H1 (cell line): ENCODE data around the gene VSTM2L. TPM values are rescaled to one million over a fixed set of nuclear protein-coding genes. Genes with fewer than 3 reads are reported as not detected.
A peak's percentile ranks its signal among the peaks of the same experiment; 100 is the strongest.

Experiments used
- CTCF ChIA-PET: fragments of 300-600 bp; sonication (Branson Sonifier 250); formaldehyde crosslinking; loops from one replicate; lab custom pipeline; 2021; ENCODE audit not compliant: partially characterized antibody; lab: Charles Lee
- POLR2A ChIA-PET: fragments of 300-600 bp; sonication (Branson Sonifier 250); formaldehyde crosslinking; loops from one replicate; lab custom pipeline; 2021; ENCODE audit warnings: inconsistent platforms; ENCODE audit not compliant: partially characterized antibody; lab: Charles Lee
- DNase-seq, 2 experiments: peaks; one replicate each; pipeline versions ENCODE4 v3.0.0 to v3.0.0-alpha.2; 2010 to 2022; ENCODE audit warnings: low spot score in 2 of 2, low read depth in 1 of 2, mixed read lengths in 1 of 2
- FAIRE-seq: peaks from 2 replicates; lab custom pipeline; 2011; peaks lifted over from hg19 to GRCh38; lab: Jason Lieb, UNC
- H2AFZ ChIP-seq: 2 replicates; pipeline ENCODE4 v1.8.1; 2012; ENCODE audit warnings: low read length, inconsistent platforms
- H2AK5ac ChIP-seq: 2 replicates; pipeline ENCODE4 v1.6.1; 2013; ENCODE audit warnings: low read depth, low read length
- H2BK120ac ChIP-seq: replicated peaks from 2 replicates; pipeline ENCODE3; 2013; ENCODE audit warnings: low read depth, low read length, inconsistent platforms
- H2BK12ac ChIP-seq: 2 replicates; pipeline ENCODE4 v1.6.1; 2013; ENCODE audit warnings: low read depth, low read length
- H2BK15ac ChIP-seq: 2 replicates; pipeline ENCODE4 v1.6.1; 2013; ENCODE audit warnings: low read length
- H2BK20ac ChIP-seq: 2 replicates; pipeline ENCODE4 v1.6.1; 2013; ENCODE audit warnings: low read length
- H2BK5ac ChIP-seq: 2 replicates; pipeline ENCODE4 v1.6.1; 2013; ENCODE audit warnings: low read depth, low read length
- H3K14ac ChIP-seq: 2 replicates; pipeline ENCODE4 v1.6.1; 2013; ENCODE audit warnings: inconsistent platforms; ENCODE audit not compliant: insufficient read length
- H3K18ac ChIP-seq: 2 replicates; pipeline ENCODE4 v1.6.1; 2013; ENCODE audit warnings: low read length; ENCODE audit errors: extremely low read depth
- H3K23ac ChIP-seq: 2 replicates; pipeline ENCODE4 v1.6.1; 2013; ENCODE audit warnings: inconsistent platforms; ENCODE audit not compliant: insufficient read length
- H3K23me2 ChIP-seq: 2 replicates; pipeline ENCODE4 v1.6.1; 2013; ENCODE audit warnings: low read depth, low read length
- H3K27ac ChIP-seq: 2 replicates; pipeline ENCODE4 v1.6.1; 2011; ENCODE audit warnings: low read depth, low read length, inconsistent platforms
- H3K27me3 ChIP-seq, 4 experiments: replicated peaks in 1 of 4; 1 replicate in 1 of 4; 2 replicates in 3 of 4; pipeline versions ENCODE4 v1.6.1 to v1.8.1; 2011 to 2013; ENCODE audit warnings: low read length in 3 of 4, mild to moderate bottlenecking in 3 of 4, inconsistent platforms in 2 of 4, mixed read lengths in 2 of 4, moderate library complexity in 1 of 4; ENCODE audit not compliant: control insufficient read depth in 3 of 4, insufficient read depth in 3 of 4; ENCODE audit errors: extremely low read depth in 1 of 4
- H3K36me3 ChIP-seq, 4 experiments: 2 replicates each; pipeline versions ENCODE4 v1.6.1 to v1.8.1; 2011 to 2013; ENCODE audit warnings: mild to moderate bottlenecking in 4 of 4, low read length in 3 of 4, moderate library complexity in 2 of 4, control low read depth in 1 of 4, inconsistent platforms in 1 of 4; ENCODE audit not compliant: insufficient read depth in 4 of 4, control insufficient read depth in 2 of 4
- H3K4ac ChIP-seq: replicated peaks from 2 replicates; pipeline ENCODE3; 2013; ENCODE audit warnings: low read length, low read depth, mixed read lengths, inconsistent platforms; ENCODE audit not compliant: insufficient read length
- H3K4me1 ChIP-seq, 4 experiments: replicated peaks in 1 of 4; 1 replicate in 1 of 4; 2 replicates in 3 of 4; pipeline versions ENCODE4 v1.6.1 to v1.8.1; 2011 to 2013; ENCODE audit warnings: low read length in 3 of 4, inconsistent platforms in 2 of 4, mixed read lengths in 1 of 4; ENCODE audit not compliant: insufficient read depth in 4 of 4, control insufficient read depth in 3 of 4
- H3K4me2 ChIP-seq, 2 experiments: 2 replicates each; pipeline versions ENCODE4 v1.6.1 to v1.8.1; 2011 to 2013; ENCODE audit warnings: low read depth in 2 of 2, low read length in 2 of 2, control low read depth in 1 of 2, inconsistent platforms in 1 of 2, mild to moderate bottlenecking in 1 of 2; ENCODE audit not compliant: insufficient read depth in 1 of 2
- H3K4me3 ChIP-seq, 4 experiments: fragments of 200-600, 300-600 bp in 1 of 4; sonication (generic), shearing (Covaris generic), sonication (Bioruptor Twin) in 1 of 4; 2 replicates each; pipeline versions ENCODE4 v1.5.1 to v1.8.1; 2011 to 2016; ENCODE audit warnings: low read length in 4 of 4, low read depth in 3 of 4, control low read depth in 2 of 4, inconsistent platforms in 2 of 4, mild to moderate bottlenecking in 2 of 4, mixed read lengths in 1 of 4, moderate library complexity in 1 of 4; ENCODE audit not compliant: insufficient read depth in 2 of 4; ENCODE audit errors: extremely low read depth in 1 of 4
- H3K56ac ChIP-seq: replicated peaks from 2 replicates; pipeline ENCODE3; 2013; ENCODE audit warnings: low read depth, mild to moderate bottlenecking, mixed read lengths, low read length, inconsistent platforms; ENCODE audit not compliant: insufficient read length
- H3K79me1 ChIP-seq: 2 replicates; pipeline ENCODE4 v1.6.1; 2013; ENCODE audit warnings: low read depth, low read length, control low read depth
- H3K79me2 ChIP-seq, 2 experiments: 2 replicates each; pipeline versions ENCODE4 v1.6.1 to v1.8.1; 2012 to 2013; ENCODE audit warnings: low read length in 2 of 2, mild to moderate bottlenecking in 2 of 2, inconsistent platforms in 1 of 2; ENCODE audit not compliant: insufficient read depth in 2 of 2, control insufficient read depth in 1 of 2
- H3K9ac ChIP-seq, 4 experiments: replicated peaks in 1 of 4; 1 replicate in 1 of 4; 2 replicates in 3 of 4; pipeline versions ENCODE4 v1.6.1 to v1.8.1; 2011 to 2013; ENCODE audit warnings: low read depth in 3 of 4, low read length in 3 of 4, control low read depth in 2 of 4, mild to moderate bottlenecking in 2 of 4, moderate library complexity in 2 of 4, inconsistent platforms in 1 of 4; ENCODE audit errors: extremely low read depth in 1 of 4
- H3K9me3 ChIP-seq, 2 experiments: 2 replicates each; pipeline versions ENCODE4 v1.6.1 to v1.8.1; 2012 to 2013; ENCODE audit warnings: mild to moderate bottlenecking in 2 of 2, moderate library complexity in 2 of 2, control low read depth in 1 of 2, inconsistent platforms in 1 of 2, low read depth in 1 of 2, low read length in 1 of 2, mixed read lengths in 1 of 2; ENCODE audit not compliant: insufficient read depth in 2 of 2
- H4K20me1 ChIP-seq, 2 experiments: replicated peaks in 1 of 2; 2 replicates each; pipeline versions ENCODE3 to v1.8.1; 2011 to 2013; ENCODE audit warnings: inconsistent platforms in 2 of 2, low read length in 2 of 2, mild to moderate bottlenecking in 1 of 2; ENCODE audit not compliant: insufficient read depth in 2 of 2, control insufficient read depth in 1 of 2
- H4K5ac ChIP-seq: 2 replicates; pipeline ENCODE4 v1.6.1; 2013; ENCODE audit warnings: low read length, low read depth, mixed read lengths, inconsistent platforms; ENCODE audit not compliant: insufficient read length
- H4K8ac ChIP-seq: 2 replicates; pipeline ENCODE4 v1.8.0; 2013; ENCODE audit warnings: mild to moderate bottlenecking, moderate library complexity, low read length, inconsistent platforms; ENCODE audit not compliant: insufficient read depth; ENCODE audit errors: extremely low read depth
- H4K91ac ChIP-seq: replicated peaks from 2 replicates; pipeline ENCODE3; 2013; ENCODE audit warnings: low read length, mixed read lengths, inconsistent platforms; ENCODE audit not compliant: insufficient read length
- ASH2L ChIP-seq: fragments of 200-600, 300-600 bp; sonication (generic); IDR thresholded peaks from one replicate; pipeline ENCODE4 v1.7.1; 2017; ENCODE audit warnings: low read length
- ATF3 ChIP-seq: IDR thresholded peaks from 2 replicates; pipeline ENCODE4 v1.6.1; 2011; ENCODE audit warnings: low read depth, mild to moderate bottlenecking, low read length; ENCODE audit not compliant: insufficient read depth
- E2F6 ChIP-seq: IDR thresholded peaks from 2 replicates; pipeline ENCODE4 v1.6.1; 2012; ENCODE audit warnings: inconsistent platforms
- MAX ChIP-seq: IDR thresholded peaks from 2 replicates; pipeline ENCODE4 v1.6.1; 2012; ENCODE audit warnings: inconsistent platforms
- POLR2AphosphoS5 ChIP-seq: IDR thresholded peaks from 2 replicates; pipeline ENCODE4 v1.6.1; 2011; ENCODE audit warnings: low read depth, low read length
- RAD21 ChIP-seq, 2 experiments: IDR thresholded peaks in 1 of 2; conservative IDR thresholded peaks in 1 of 2; 2 replicates each; pipeline ENCODE4 v1.6.1; 2011; ENCODE audit warnings: low read depth in 2 of 2, low read length in 2 of 2, improper control_type of control experiment in 1 of 2, inconsistent platforms in 1 of 2, mild to moderate bottlenecking in 1 of 2, moderate library complexity in 1 of 2
- RBBP5 ChIP-seq: IDR thresholded peaks from 2 replicates; pipeline ENCODE4 v1.7.1; 2012; ENCODE audit warnings: low read depth, mild to moderate bottlenecking, inconsistent platforms, low read length, moderate library complexity, borderline replicate concordance
- SP1 ChIP-seq: IDR thresholded peaks from 2 replicates; pipeline ENCODE4 v1.6.1; 2011; ENCODE audit warnings: low read depth, low read length
- TEAD4 ChIP-seq: IDR thresholded peaks from 2 replicates; pipeline ENCODE4 v1.6.1; 2012; ENCODE audit warnings: low read depth, low read length, inconsistent platforms, mixed read lengths
- WGBS, 2 experiments: shearing (Covaris generic) in 1 of 2; methylation state at CpG; one replicate each; pipeline versions ENCODE4 v1.1.6 to v1.1.7; 2013 to 2015; ENCODE audit warnings: low lambda C conversion rate in 2 of 2, mixed read lengths in 2 of 2, inconsistent platforms in 1 of 2, low coverage in 1 of 2, missing lambda C conversion rate in 1 of 2; ENCODE audit not compliant: insufficient replicate concordance in 2 of 2, insufficient coverage in 1 of 2, insufficient read length in 1 of 2; ENCODE audit errors: extremely low coverage in 1 of 2, missing lambda C conversion rate in 1 of 2; 5-methylcytosine and 5-hydroxymethylcytosine counted together
- polyA plus RNA-seq, 7 experiments: library from polyadenylated mRNA; depleted of rRNA in 3 of 7; stranded (reverse) in 5 of 7; unstranded in 2 of 7; fragments of >200 nt in 5 of 7; fragments of 200-250 nt in 2 of 7; gene quantifications; 1 replicate in 5 of 7; 2 replicates in 1 of 7; 4 replicates in 1 of 7; pipeline versions ENCODE4 v1.2.1 to v1.2.3, GENCODE V29; 2011 to 2013; ENCODE audit warnings: missing spikeins in 2 of 7, mixed read lengths in 2 of 7
- total RNA-seq: library from RNA; stranded (reverse); fragmentation: NEBNext Ultra II Directional; extraction: Animal tissue kit (Norgen Biotek cat#: 25700); gene quantifications from 2 replicates; pipeline ENCODE4 v1.2.1, GENCODE V29; 2021

VSTM2L gene
- total and polyA plus RNA-seq, 2 of the 8 experiments (the other 6 are each of a cell fraction or from before 2014, with no cell fraction given): 1.3 to 3.2 TPM

GRCh38 chr20:37915800-37916570 is 13.1 kb downstream of the VSTM2L start:
- WGBS, 2 experiments: 2% methylated on average over 21 of the region's 21 CpGs; no CpG with 5 or more reads in 1 of the 2 experiments
- CTCF ChIA-PET: interaction anchor here (0.7 to 4.8 kb wide), 17 partner anchors 8 to 352 kb away, joined by 3 to 21 read pairs (median 3); partner anchors contain the start of gene VSTM2L
- TF ChIP-seq RAD21 (IDR thresholded peaks at IDR 0.05 in 1 of 2, conservative IDR thresholded peaks at IDR 0.05 in 1 of 2; ENCODE audit: low read depth in 2 of 2, low read length in 2 of 2) (peak in 1 of 2 experiments; percentile 27; a peak in 1 of 4 replicates), MAX (peak; percentile 63; the same call in 1 of the 2 replicates), RBBP5 (0 out of 2 replicates have a peak, but pooled peaks have one; percentile 23), SP1 (0 out of 2 replicates have a peak, but pooled peaks have one; percentile 5), TEAD4 (no peak), POLR2AphosphoS5 (no peak), ASH2L (peak; percentile 77), E2F6 (peak; percentile 86), ATF3 (no peak)

More at GRCh38 chr20:37915800-37916570, 13.1 kb downstream of the VSTM2L start:
- Histone ChIP-seq H3K14ac (no peak overlapping the region), H3K18ac (peak overlapping the region; percentile 89), H2BK20ac (no peak overlapping the region), H3K79me1 (no peaks in the 10 kb centered on the region), H4K91ac (peak overlapping the region; percentile 45), H3K9ac (peak overlapping the region in 1 of 4 experiments; percentile 24; a peak in 1 of 7 replicates), H3K56ac (no peak overlapping the region), H3K4ac (peak overlapping the region; percentile 29), H2AFZ (no peak overlapping the region; the same call in 1 of the 2 replicates), H2BK120ac (no peak overlapping the region), H3K9me3 (no peaks in the 10 kb centered on the region), H3K79me2 (no peaks in the 10 kb centered on the region), H3K4me2 (peak overlapping the region; percentile 76 to 79), H3K23ac (no peak overlapping the region), H4K8ac (no peak overlapping the region; the same call in 1 of the 2 replicates), H3K27ac (no peak overlapping the region), H3K23me2 (peaks cover 17% of the 10 kb centered on the region; the same call in 1 of the 2 replicates), H3K27me3 (no peaks in the 10 kb centered on the region; a peak in 3 of 7 replicates), H3K4me3 (peak overlapping the region; percentile 31 to 60 (median 38); a peak in 7 of 8 replicates), H2BK15ac (no peak overlapping the region), H2BK5ac (peak overlapping the region; percentile 44; the same call in 1 of the 2 replicates), H3K4me1 (peaks cover 6 to 39% (median 21%) of the 10 kb centered on the region in 4 experiments), H4K20me1 (peaks cover 0 to 6% of the 10 kb centered on the region in 2 experiments), H2BK12ac (peak overlapping the region; percentile 29; the same call in 1 of the 2 replicates), H2AK5ac (no peak overlapping the region), H4K5ac (no peak overlapping the region), H3K36me3 (no peaks in the 10 kb centered on the region)
- DNase-seq (peak in 1 of 2 experiments; percentile 77), FAIRE-seq (no peak)
- POLR2A ChIA-PET: interaction anchor here (0.6 to 1.8 kb wide), 4 partner anchors 13 to 255 kb away, joined by 3 to 5 read pairs (median 3); partner anchors contain the start of gene VSTM2L
